OCI-LY3 (cell line): ENCODE data around the gene PRR30.

Experiments used
- H2AFZ ChIP-seq: fragments of 200-600, 300-600 bp; shearing (Covaris generic); 2 replicates; pipeline ENCODE4 v1.6.0; 2014; ENCODE audit warnings: antibody characterized with exemption, low read depth, low read length
- H3K27ac ChIP-seq: fragments of 200-600, 300-600 bp; sonication (generic); 2 replicates; pipeline ENCODE4 v1.5.1; 2014; ENCODE audit warnings: mild to moderate bottlenecking, low read length, moderate library complexity, mixed read lengths
- H3K27me3 ChIP-seq: fragments of 200-600, 300-600 bp; sonication (generic); 2 replicates; pipeline ENCODE4 v1.6.1; 2014; ENCODE audit warnings: low read depth, low read length, mixed read lengths
- H3K36me3 ChIP-seq: fragments of 200-600, 300-600 bp; sonication (generic); replicated peaks from 2 replicates; pipeline ENCODE3; 2014; ENCODE audit warnings: low read depth, low read length, mixed read lengths
- H3K4me1 ChIP-seq: fragments of 300-600, 200-600 bp; sonication (generic); 2 replicates; pipeline ENCODE4 v1.6.1; 2014; ENCODE audit warnings: low read length, mixed read lengths
- H3K4me2 ChIP-seq: fragments of 200-600, 300-600 bp; sonication (generic); 2 replicates; pipeline ENCODE4 v1.6.1; 2014; ENCODE audit warnings: low read length, mixed read lengths
- H3K4me3 ChIP-seq: fragments of 300-600, 200-600 bp; sonication (generic); 2 replicates; pipeline ENCODE4 v1.5.1; 2014; ENCODE audit warnings: antibody characterized with exemption, mild to moderate bottlenecking, low read length, moderate library complexity
- H3K79me2 ChIP-seq: fragments of 300-600, 200-600 bp; shearing (Covaris generic); 2 replicates; pipeline ENCODE4 v1.6.1; 2014; ENCODE audit warnings: mild to moderate bottlenecking, low read length, mixed read lengths
- H3K9ac ChIP-seq: fragments of 300-600, 200-600 bp; shearing (Covaris generic); 2 replicates; pipeline ENCODE4 v1.6.0; 2014; ENCODE audit warnings: mild to moderate bottlenecking, low read length, moderate library complexity
- H3K9me3 ChIP-seq: fragments of 200-600, 300-600 bp; shearing (Covaris generic); 2 replicates; pipeline ENCODE4 v1.6.1; 2014; ENCODE audit warnings: low read length, mixed read lengths; ENCODE audit not compliant: insufficient read depth
- H4K20me1 ChIP-seq: fragments of 200-600, 300-600 bp; sonication (generic); 2 replicates; pipeline ENCODE4 v1.6.1; 2016; ENCODE audit warnings: low read length, mixed read lengths; ENCODE audit not compliant: insufficient read depth
- EZH2phosphoT487 ChIP-seq: fragments of 200-600 bp; shearing (Covaris generic); IDR thresholded peaks from 2 replicates; pipeline ENCODE4 v1.6.1; 2018; ENCODE audit warnings: antibody characterized with exemption, mixed run types, low read depth
- TF ChIP-seq, protein P1 (sequence below): fragments of 200-600, 300-600 bp; sonication (generic); IDR thresholded peaks from 2 replicates; pipeline ENCODE4 v1.5.1; 2014; ENCODE audit warnings: antibody characterized with exemption, low read length, low read depth

PRR30 gene

DNA sequence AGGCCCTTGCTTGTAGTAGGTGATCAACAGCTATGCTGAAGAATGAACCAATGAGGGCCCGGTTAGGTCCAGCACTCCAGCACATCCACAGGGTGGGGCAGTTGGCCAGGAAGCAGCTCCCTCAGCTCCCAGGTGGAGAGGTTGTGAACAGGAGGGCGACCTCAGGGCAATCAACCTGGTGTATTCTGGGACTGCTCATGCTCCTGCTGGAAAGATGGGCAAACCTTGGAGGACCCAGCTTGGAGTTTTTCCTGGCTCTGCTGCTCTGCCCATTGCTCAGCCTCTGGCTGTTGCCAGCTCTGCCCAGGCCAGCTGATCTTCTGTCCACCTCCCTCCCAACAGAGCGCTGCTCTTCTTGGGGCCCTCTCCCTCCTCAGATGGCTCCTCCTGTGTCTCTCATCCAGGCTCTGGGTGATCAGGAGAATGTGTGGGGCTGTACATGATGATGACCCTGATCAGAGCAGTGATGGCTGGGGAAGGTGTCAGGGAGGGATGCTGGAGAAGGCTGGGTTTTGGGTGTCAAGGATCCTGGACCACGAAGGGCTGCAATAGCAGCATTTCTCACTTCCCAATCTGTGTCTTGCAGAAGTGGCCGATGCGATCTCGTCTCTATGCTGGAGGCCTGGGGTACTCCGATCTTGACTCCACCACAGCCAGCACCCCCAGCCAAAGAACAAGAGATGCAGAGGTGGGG, 13.0 kb upstream of the PRR30 start:
- Histone ChIP-seq H3K79me2 (no peaks in the 10 kb centered on the region), H3K4me3 (no peak overlapping the region), H3K4me2 (peak overlapping the region; percentile 38), H3K36me3 (no peaks in the 10 kb centered on the region), H2AFZ (no peak overlapping the region), H3K4me1 (peaks cover 17% of the 10 kb centered on the region), H3K9ac (no peak overlapping the region), H3K9me3 (no peaks in the 10 kb centered on the region), H3K27ac (no peak overlapping the region), H4K20me1 (no peaks in the 10 kb centered on the region), H3K27me3 (no peaks in the 10 kb centered on the region)
- TF ChIP-seq, protein P1, sequence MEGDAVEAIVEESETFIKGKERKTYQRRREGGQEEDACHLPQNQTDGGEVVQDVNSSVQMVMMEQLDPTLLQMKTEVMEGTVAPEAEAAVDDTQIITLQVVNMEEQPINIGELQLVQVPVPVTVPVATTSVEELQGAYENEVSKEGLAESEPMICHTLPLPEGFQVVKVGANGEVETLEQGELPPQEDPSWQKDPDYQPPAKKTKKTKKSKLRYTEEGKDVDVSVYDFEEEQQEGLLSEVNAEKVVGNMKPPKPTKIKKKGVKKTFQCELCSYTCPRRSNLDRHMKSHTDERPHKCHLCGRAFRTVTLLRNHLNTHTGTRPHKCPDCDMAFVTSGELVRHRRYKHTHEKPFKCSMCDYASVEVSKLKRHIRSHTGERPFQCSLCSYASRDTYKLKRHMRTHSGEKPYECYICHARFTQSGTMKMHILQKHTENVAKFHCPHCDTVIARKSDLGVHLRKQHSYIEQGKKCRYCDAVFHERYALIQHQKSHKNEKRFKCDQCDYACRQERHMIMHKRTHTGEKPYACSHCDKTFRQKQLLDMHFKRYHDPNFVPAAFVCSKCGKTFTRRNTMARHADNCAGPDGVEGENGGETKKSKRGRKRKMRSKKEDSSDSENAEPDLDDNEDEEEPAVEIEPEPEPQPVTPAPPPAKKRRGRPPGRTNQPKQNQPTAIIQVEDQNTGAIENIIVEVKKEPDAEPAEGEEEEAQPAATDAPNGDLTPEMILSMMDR, result no peak
- no peak for TF ChIP-seq EZH2phosphoT487

- H3K4me2 ChIP-seq, result no peak overlapping the region
- peaks cover 17% of the 10 kb centered on the region for H3K4me1 ChIP-seq
- no peak overlapping the region for H3K4me3 ChIP-seq
- H3K79me2 ChIP-seq, result no peaks in the 10 kb centered on the region
- no peaks in the 10 kb centered on the region for H3K27me3 ChIP-seq
- no peak overlapping the region for H2AFZ ChIP-seq
- H3K36me3 ChIP-seq, result no peaks in the 10 kb centered on the region
- H3K9ac ChIP-seq, result no peak overlapping the region
- TF ChIP-seq, protein P1, result no peak
- TF ChIP-seq EZH2phosphoT487, result no peak
- H3K9me3 ChIP-seq, result no peaks in the 10 kb centered on the region
- no peak overlapping the region for H3K27ac ChIP-seq
- no peaks in the 10 kb centered on the region for H4K20me1 ChIP-seq
Observed at GRCh38 chr2:27150639-27151230, 11.5 kb upstream of the PRR30 start.

DNA sequence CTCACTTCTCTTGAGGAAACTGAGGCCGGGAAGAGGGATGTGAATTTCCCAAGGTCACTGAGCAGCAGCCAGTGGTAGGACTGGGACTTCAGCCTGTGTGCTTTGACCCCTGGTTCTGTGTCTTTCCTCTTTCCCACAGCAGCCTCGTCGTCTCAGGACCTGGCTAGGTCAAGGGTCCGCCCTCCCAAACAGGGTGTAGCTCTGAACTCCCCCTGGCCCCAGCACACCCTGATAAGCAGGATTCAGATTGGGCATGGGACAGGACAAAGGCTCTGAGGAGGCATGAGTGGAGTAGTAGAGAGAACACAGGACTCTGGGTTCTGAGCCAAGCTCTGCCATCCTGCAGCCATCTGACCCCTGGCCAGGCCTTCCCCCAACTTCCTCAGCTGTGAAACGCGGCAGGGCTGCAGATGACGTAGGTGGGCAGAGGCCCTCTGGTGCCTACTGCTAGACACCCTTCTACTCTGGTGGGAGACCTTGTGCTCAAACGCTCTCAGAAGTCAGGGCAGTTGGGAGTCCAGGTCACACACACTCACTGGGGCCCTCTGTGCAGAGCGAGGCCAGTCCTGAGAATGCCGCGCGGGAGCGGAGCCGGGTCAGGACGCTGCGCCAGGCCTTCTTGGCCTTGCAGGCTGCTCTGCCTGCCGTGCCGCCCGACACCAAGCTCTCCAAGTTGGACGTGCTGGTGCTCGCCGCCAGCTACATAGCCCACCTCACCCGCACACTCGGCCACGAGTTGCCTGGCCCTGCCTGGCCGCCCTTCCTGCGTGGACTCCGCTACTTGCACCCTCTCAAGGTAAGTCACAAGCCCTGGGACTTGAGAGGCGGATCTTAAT, 10.6 kb upstream of the PRR30 start:
- no peaks in the 10 kb centered on the region for H3K27me3 ChIP-seq
- no peak overlapping the region for H3K27ac ChIP-seq
- peaks cover 17% of the 10 kb centered on the region for H3K4me1 ChIP-seq
- TF ChIP-seq, protein P1, result no peak
- TF ChIP-seq EZH2phosphoT487, result no peak
- no peak overlapping the region for H3K9ac ChIP-seq
- H3K4me2 ChIP-seq, result no peak overlapping the region
- H3K4me3 ChIP-seq, result no peak overlapping the region
- H3K9me3 ChIP-seq, result no peaks in the 10 kb centered on the region
- no peaks in the 10 kb centered on the region for H4K20me1 ChIP-seq
- no peaks in the 10 kb centered on the region for H3K36me3 ChIP-seq
- H2AFZ ChIP-seq, result no peak overlapping the region
- H3K79me2 ChIP-seq, result no peaks in the 10 kb centered on the region

DNA sequence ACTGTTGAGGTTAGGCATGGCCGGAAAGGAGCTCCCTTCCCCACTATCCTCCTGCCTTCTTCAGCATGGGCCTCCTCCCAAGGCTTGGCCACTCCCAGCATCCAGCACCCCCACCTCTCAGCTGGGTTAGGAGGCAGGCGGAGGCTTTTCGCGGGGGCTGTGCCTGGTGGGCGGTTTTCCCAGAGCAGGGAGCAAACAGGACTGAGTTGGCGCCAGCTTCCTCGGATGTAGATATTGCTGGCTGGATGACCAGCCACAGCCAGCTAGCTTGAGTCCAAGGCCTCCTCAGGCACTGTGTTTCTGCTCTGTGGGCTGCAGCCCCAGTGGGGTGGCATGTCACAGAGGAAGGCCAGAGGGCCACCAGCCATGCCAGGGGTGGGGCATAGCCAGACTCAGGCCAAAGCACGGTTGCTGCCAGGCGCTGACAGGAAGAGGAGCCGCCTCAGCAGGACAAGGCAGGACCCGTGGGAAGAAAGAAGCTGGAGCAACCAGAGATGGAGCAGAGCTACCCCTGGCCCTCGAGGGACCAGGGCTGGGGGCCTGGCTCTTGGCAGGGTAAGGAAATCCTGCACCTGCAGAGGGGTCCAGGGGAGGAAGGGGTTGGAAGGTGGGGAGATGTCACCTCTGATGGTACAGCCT, 9.7 kb upstream of the PRR30 start, which contains the start of gene TCF23:
Gene TCF23 (plus strand): TSS at position 204 of the 639 bp plus-strand sequence. CDS start 130 bp downstream, at position 334.
- H3K27me3 ChIP-seq, result no peaks in the 10 kb centered on the region
- no peaks in the 10 kb centered on the region for H3K79me2 ChIP-seq
- peaks cover 17% of the 10 kb centered on the region for H3K4me1 ChIP-seq
- H3K36me3 ChIP-seq, result no peaks in the 10 kb centered on the region
- H4K20me1 ChIP-seq, result no peaks in the 10 kb centered on the region
- no peak within 1 kb of the TSS for H3K9ac ChIP-seq
- no peak within 1 kb of the TSS for H3K4me2 ChIP-seq
- no peak within 1 kb of the TSS for H3K27ac ChIP-seq
- TF ChIP-seq, protein P1, result no peak
- TF ChIP-seq EZH2phosphoT487, result no peak
- no peak within 1 kb of the TSS for H3K4me3 ChIP-seq
- no peaks in the 10 kb centered on the region for H3K9me3 ChIP-seq
- no peak within 1 kb of the TSS for H2AFZ ChIP-seq
